ENCODE results near the gene PSG11. TPM values are rescaled to one million over a fixed set of nuclear protein-coding genes. Genes with fewer than 3 reads are reported as not detected.
"Not testable (repeated sequence)": the region's sequence is repeated elsewhere in the genome, so short reads cannot be mapped to it uniquely, and the experiment has no call there.

Gene PSG11
- polyA plus RNA-seq (ENCODE audit: low read depth in 6 of 6) = not detected

DNA sequence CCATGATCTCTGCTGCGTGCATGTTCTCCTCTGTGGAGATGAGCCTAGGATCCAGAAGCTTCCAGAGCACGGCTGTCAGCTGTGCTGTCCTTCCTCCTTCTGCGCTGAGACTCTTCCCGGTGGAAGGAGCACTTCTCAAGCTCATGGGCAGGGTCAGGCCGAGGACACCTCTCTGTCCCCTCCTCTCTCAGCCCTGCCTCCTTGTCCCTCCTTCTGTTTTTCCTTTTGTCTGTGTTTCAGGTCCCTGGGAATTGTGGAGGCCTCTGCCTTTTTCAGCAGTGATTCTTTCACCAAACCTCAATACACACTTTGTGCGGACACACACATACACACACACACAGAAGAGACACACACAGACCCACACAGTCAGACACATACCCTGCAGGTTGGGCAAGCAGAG, at the start of gene PSG11:
PSG11 (minus strand) TSS at position 101 of the 400 bp plus-strand sequence; CDS start at position 4, 97 bp downstream.
- not testable (repeated sequence) for H3K27ac Mint-ChIP-seq

DNA sequence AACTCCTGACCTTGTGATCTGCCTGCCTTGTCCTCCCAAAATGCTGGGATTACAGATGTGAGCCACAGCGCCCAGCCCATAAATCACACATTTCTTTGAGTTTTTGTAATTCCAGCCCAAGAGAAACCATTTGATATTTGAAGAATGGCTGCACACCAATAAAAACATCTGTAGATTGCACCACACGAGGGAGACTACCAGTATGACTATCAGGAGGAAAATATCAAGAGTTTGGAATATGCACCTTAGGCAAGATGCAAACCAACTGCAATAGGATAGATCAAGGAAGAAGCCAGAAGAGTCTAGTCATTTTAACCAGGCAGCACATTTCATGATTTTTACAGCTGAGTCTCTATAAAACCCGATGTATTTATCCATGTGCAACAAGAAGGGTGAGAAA, 36.1 kb upstream of the PSG11 start:
- H3K4me1 Mint-ChIP-seq; ATAC-seq (ENCODE audit: low read depth in 2 of 2); DNase-seq; H3K36me3 Mint-ChIP-seq; H3K4me3 Mint-ChIP-seq; H3K27ac Mint-ChIP-seq: not testable (repeated sequence)
- H3K9me3 Mint-ChIP-seq = peaks cover 0 to 11% (median 6%) of the 10 kb centered on the region in 7 donors
- H3K27me3 Mint-ChIP-seq = peaks cover 16 to 41% (median 30%) of the 10 kb centered on the region in 3 donors

More for the DNA sequence above, at the start of gene PSG11:
- not testable (repeated sequence) for H3K4me1 Mint-ChIP-seq; H3K9me3 Mint-ChIP-seq; H3K36me3 Mint-ChIP-seq; H3K4me3 Mint-ChIP-seq; DNase-seq; ATAC-seq (ENCODE audit: low read depth in 2 of 2)
- peaks cover 21 to 37% (median 25%) of the 10 kb centered on the region in 3 donors for H3K27me3 Mint-ChIP-seq

DNA sequence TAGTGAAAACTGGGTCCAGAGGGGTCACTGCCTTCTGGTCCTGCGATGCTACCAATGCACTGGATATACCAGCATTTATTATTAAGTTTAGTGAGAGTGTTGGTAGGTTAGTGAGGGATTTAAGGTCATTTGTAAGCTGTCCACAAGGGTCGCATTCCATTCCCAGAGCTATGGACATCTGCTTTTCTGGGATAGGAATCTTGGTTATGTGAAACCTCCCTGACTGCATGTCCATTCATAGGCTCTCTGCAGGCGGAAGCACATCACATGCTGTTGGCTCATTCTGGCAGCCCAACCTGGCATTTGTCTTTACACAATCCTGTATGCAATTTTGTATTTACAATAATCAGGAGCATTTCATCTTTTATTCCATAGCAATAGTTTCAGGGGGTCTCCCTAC, 35.1 kb upstream of the PSG11 start:
- DNase-seq; H3K4me1 Mint-ChIP-seq; H3K4me3 Mint-ChIP-seq; H3K36me3 Mint-ChIP-seq; H3K27ac Mint-ChIP-seq; ATAC-seq (ENCODE audit: low read depth in 2 of 2): not testable (repeated sequence)
- Mint-ChIP-seq H3K9me3 (peaks cover 0 to 22% (median 13%) of the 10 kb centered on the region in 7 donors), H3K27me3 (peaks cover 13 to 30% (median 20%) of the 10 kb centered on the region in 3 donors)

DNA sequence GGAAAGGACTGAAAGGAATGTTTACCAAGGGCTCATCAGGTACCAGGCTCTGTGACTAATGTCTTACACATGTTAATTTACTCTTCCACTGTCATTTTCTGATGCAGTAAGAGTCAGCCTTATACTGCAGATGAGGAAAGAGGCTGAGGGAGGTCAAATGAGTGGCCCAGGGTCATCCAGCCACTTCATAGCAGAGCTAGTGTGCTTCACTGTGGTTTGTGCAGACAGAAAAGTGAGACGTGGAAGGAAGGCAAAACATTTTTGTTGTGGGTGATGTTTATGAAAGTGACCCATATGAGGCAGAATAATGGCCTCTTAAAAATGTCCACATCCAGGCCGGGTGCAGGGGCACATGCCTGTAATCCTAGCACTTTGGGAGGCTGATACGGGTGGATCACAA, 34.0 kb upstream of the PSG11 start:
- H3K4me3 Mint-ChIP-seq; H3K4me1 Mint-ChIP-seq; H3K27ac Mint-ChIP-seq; H3K36me3 Mint-ChIP-seq; DNase-seq; ATAC-seq (ENCODE audit: low read depth in 2 of 2): not testable (repeated sequence)
- H3K27me3 Mint-ChIP-seq = peaks cover 11 to 22% (median 13%) of the 10 kb centered on the region in 3 donors
- H3K9me3 Mint-ChIP-seq = peaks cover 0 to 31% (median 22%) of the 10 kb centered on the region in 7 donors

DNA sequence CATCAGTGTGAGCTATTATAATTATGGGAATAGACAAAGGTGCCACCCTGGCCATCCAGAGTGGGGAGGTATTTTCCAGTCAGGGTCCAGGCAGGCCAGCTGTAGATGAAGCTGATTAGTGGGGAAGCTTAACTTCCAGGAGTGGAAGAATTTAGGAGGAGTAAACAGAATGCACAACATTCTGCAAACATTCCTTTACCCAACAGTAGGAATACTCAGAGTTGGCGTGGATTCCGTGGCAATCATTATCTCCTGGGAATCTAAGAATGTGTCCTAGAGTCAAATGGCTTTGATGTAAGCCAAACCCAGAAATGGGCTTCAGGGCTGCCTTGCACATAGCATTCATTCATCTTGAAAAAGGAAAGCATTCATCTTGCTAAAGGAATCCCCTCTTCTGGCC, 33.2 kb upstream of the PSG11 start:
- ATAC-seq (ENCODE audit: low read depth in 2 of 2); H3K4me3 Mint-ChIP-seq; H3K27ac Mint-ChIP-seq; H3K36me3 Mint-ChIP-seq; DNase-seq; H3K4me1 Mint-ChIP-seq: not testable (repeated sequence)
- H3K9me3 Mint-ChIP-seq = peaks cover 0 to 38% (median 28%) of the 10 kb centered on the region in 7 donors
- H3K27me3 Mint-ChIP-seq = peaks cover 11 to 22% (median 13%) of the 10 kb centered on the region in 3 donors

DNA sequence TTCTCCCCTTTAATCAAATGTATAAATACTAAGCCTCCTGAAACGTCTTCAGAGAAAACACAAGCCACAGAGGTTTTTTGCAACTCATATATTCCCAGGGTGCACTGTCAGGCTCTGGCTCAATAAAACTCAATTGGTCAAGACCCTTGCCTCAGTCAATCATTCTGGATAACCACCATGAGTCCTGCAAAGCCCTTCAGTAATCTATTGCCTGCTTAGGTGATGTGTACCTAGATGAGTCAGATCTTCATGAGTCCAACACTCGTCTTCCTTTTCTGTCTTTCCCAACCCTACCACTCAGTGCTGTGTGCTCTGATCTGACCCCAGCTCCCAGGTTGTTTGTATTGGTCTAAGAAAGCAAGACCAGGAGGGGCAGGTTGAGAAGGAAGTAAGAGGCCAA, 32.2 kb upstream of the PSG11 start:
- H3K9me3 Mint-ChIP-seq = peaks cover 4 to 47% (median 32%) of the 10 kb centered on the region in 7 donors
- H3K27ac Mint-ChIP-seq; ATAC-seq (ENCODE audit: low read depth in 2 of 2); H3K36me3 Mint-ChIP-seq; H3K4me1 Mint-ChIP-seq; H3K4me3 Mint-ChIP-seq; DNase-seq: not testable (repeated sequence)
- H3K27me3 Mint-ChIP-seq = peaks cover 11 to 22% (median 13%) of the 10 kb centered on the region in 3 donors

DNA sequence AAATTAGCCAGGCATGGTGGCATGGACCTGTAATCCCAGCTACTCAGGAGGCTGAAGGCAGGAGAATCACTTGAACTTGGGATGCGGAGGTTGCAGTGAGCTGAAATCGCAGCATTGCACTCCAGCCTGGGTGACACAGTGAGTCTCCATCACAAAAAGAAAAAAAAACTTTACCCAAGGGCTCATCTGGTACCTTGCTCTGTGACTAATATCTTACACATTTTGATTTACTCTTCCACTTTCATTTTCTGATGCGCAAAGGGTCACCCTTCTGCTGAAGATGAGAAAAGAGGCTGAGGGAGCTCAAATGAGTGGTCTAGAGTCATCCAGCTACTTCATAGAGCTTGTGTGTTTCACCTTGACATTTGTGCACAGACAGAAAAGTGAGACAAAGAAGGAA, 21.7 kb upstream of the PSG11 start:
- DNase-seq; H3K4me1 Mint-ChIP-seq; H3K9me3 Mint-ChIP-seq; H3K27ac Mint-ChIP-seq; H3K36me3 Mint-ChIP-seq; ATAC-seq (ENCODE audit: low read depth in 2 of 2); H3K4me3 Mint-ChIP-seq: not testable (repeated sequence)
- peaks cover 7 to 11% (median 9%) of the 10 kb centered on the region in 3 donors for H3K27me3 Mint-ChIP-seq

DNA sequence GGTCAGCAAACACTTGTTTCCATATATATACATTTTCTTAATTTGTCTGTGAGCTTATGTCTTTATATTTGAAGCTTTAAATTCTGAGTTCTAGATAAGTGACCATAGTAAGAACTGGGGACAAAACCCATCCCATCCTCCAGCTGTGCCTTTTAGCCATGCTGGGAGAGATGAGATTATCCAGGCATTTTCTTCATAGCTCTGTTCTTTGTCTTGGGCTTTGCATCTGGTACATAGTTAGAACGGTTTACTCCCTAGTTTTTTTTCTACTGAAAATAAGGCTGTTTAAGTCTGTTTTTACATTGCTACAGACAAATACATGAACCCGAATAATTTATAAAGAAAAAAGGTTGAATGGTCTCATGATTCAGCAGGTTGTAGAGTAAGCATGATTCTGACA, 20.3 kb upstream of the PSG11 start:
- not testable (repeated sequence) for DNase-seq; H3K27ac Mint-ChIP-seq; ATAC-seq (ENCODE audit: low read depth in 2 of 2); H3K9me3 Mint-ChIP-seq; H3K4me3 Mint-ChIP-seq; H3K4me1 Mint-ChIP-seq; H3K36me3 Mint-ChIP-seq
- H3K27me3 Mint-ChIP-seq = peaks cover 7 to 17% (median 9%) of the 10 kb centered on the region in 3 donors

DNA sequence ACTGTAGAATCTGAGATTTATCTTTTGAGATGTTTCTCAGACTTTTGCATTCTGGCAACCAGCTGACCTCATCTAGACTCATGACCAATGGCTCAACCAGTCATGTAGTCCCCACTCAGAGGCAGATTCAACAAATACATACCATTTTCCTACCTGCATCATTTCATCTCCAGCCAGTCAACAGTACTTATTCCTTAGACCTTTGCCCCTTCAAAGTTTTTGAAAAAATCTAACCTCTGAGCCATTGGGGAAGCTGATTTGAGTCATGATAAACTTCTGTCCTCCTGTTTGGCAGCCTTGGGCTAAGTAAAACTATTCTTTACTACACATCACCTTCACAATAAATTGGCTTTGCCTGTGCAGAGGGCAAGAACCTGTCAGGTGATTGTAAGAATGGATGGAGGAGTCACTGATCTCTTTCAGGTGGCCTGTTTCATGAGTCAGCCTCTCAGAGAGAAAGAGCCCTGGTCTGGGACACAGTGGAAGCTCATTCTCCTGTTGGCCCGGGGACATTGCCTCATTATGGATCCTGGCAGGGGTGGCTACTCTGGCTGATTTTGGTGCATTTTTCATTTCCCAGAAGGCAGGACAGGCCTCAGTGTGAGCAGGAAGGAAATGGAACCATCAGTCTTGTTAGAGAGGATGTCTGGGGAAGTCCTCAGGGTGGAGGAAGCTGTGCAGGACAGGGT, 17.4 kb upstream of the PSG11 start:
- H3K9me3 Mint-ChIP-seq; H3K27ac Mint-ChIP-seq; DNase-seq; H3K36me3 Mint-ChIP-seq; ATAC-seq (ENCODE audit: low read depth in 2 of 2); H3K4me1 Mint-ChIP-seq: not testable (repeated sequence)
- H3K27me3 Mint-ChIP-seq = peaks cover 9 to 14% (median 12%) of the 10 kb centered on the region in 3 donors
- H3K4me3 Mint-ChIP-seq = peak overlapping the region in 1 of 8 donors; percentile 33

DNA sequence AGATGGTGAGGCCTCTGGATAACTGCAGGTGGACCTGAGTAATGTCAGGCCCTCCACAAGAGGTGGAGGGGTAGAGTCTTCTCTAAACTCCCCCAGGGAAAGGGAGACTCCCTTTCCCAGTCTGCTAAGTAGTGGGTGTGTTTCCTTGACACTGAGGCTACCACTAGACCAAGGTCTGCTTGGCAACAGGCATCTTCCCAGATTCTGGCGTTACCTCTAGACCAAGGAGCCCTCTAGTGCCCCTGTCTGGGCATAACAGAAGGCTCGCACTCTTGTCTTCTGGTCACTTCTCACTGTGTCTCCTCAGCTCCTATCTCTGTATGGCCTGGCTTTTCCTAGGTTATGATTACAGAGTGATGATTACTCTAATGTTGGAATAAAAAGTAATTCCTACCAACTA, 5.4 kb upstream of the PSG11 start:
- not testable (repeated sequence) for H3K4me3 Mint-ChIP-seq; H3K4me1 Mint-ChIP-seq; DNase-seq; H3K27ac Mint-ChIP-seq; H3K9me3 Mint-ChIP-seq; ATAC-seq (ENCODE audit: low read depth in 2 of 2); H3K36me3 Mint-ChIP-seq
- H3K27me3 Mint-ChIP-seq = peaks cover 39 to 45% (median 40%) of the 10 kb centered on the region in 3 donors

DNA sequence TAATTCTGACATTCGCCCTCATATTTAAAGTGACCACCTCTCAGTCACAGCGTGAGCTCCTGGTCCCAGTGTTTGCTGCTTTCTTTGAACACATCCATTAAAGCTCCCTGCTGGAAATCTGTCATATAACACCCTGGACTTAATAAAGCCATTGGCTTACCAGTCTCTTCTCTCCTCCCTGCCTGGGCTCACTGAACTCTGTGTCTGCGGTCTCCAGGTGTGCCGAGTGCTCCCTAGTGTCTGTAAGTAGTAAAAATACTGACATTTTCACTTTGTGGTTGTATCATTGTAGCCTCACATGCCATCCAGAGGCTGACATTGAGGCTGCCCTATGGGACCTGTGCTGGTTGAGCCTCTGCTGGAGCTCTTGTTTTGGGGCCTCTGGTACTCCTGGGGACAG, 2.6 kb upstream of the PSG11 start:
- no peak overlapping the region for H3K27ac Mint-ChIP-seq
- no peak for DNase-seq
- H3K4me1 Mint-ChIP-seq = no peaks in the 10 kb centered on the region

DNA sequence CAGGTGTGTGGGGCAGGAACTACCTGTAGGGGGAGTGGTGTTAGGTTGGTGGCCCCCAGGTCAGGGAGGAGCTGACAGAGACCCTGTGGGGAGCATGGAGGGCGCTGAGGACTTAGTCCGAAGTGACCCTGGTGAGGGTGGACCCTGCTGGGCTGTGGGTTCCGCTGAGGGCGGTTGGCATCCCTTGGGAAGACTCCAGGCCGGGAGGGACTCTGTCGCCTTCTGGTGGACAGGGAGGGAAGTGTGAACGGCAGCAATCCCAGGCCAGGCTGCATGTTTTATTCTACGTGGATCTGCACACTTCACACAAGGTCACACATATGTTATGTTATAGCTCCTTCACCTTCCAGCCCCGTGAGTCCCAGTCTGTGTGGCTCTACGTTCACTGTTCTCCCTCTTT, 1.7 kb upstream of the PSG11 start:
- H3K27ac Mint-ChIP-seq; DNase-seq; H3K36me3 Mint-ChIP-seq; ATAC-seq (ENCODE audit: low read depth in 2 of 2); H3K4me3 Mint-ChIP-seq; H3K9me3 Mint-ChIP-seq; H3K4me1 Mint-ChIP-seq: not testable (repeated sequence)
- H3K27me3 Mint-ChIP-seq = peaks cover 26 to 39% (median 33%) of the 10 kb centered on the region in 3 donors

More for the DNA sequence above, 2.6 kb upstream of the PSG11 start:
- Mint-ChIP-seq H3K4me3 (no peak overlapping the region), H3K36me3 (no peaks in the 10 kb centered on the region), H3K9me3 (peaks cover 0 to 2% (median 0%) of the 10 kb centered on the region in 7 donors), H3K27me3 (peaks cover 26 to 39% (median 37%) of the 10 kb centered on the region in 3 donors)
- ATAC-seq (ENCODE audit: low read depth in 2 of 2) = no peak

DNA sequence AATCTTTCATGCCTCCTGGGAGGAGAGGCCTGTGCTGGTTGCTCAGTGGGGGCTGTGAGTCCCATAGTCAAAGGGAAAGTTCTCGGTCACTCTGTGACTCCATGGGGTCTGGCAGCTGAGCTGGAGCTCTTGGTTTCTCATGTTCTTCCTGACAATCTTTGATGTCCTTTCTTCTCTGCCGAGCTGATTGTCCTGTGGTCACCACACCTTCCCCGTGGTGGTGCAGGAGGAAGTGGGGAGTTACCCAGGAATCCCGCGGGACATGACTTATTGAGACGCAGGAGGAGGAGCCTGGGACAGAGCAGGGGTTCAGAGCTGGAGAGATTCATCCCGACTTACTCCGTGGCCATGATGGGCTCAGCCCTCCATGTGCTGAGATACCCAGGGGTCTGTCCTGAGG, 792 bp upstream of the PSG11 start:
- not testable (repeated sequence) for H3K4me3 Mint-ChIP-seq; DNase-seq; H3K4me1 Mint-ChIP-seq; H3K9me3 Mint-ChIP-seq; H3K36me3 Mint-ChIP-seq; ATAC-seq (ENCODE audit: low read depth in 2 of 2); H3K27ac Mint-ChIP-seq
- peaks cover 24 to 39% (median 28%) of the 10 kb centered on the region in 3 donors for H3K27me3 Mint-ChIP-seq

DNA sequence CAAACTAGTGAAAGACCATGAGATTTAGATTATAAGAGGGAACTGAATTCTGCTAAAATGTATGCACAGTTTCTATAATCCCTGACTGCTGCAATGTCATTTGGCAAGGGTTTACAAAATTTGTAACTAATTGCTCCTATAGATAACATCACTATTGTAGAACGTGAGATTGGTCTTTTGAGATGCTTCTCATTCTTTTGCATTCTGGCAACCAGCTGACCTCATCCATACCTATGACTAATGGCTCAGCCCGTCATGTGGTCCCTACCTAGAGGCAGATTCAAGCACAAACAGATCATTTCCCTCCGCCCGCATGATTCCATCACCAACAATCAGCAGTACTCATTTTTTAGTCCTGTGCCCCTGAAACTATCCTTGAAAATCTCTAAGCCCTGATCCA, 4.2 kb downstream of the PSG11 start:
- H3K4me1 Mint-ChIP-seq; ATAC-seq (ENCODE audit: low read depth in 2 of 2); H3K36me3 Mint-ChIP-seq; DNase-seq; H3K4me3 Mint-ChIP-seq; H3K27ac Mint-ChIP-seq; H3K9me3 Mint-ChIP-seq: not testable (repeated sequence)
- H3K27me3 Mint-ChIP-seq = peaks cover 5 to 18% (median 9%) of the 10 kb centered on the region in 3 donors

Data from naive B cell (primary cell).